HCT116 (cell line): ENCODE measurements around the gene URAD. TPM values are rescaled to one million over a fixed set of nuclear protein-coding genes. Genes with fewer than 3 reads are reported as not detected.

Source experiments
- ATAC-seq: fragments of 200-7000 bp; cut with Tn5 transposase; 2 replicates; pipeline ENCODE4 v1.9.1; 2020; ENCODE audit warnings: mild to moderate bottlenecking, moderate library complexity
- BruUV-seq: library from RNA; stranded (reverse); fragments of 400-500 nt; replicated peaks from 2 replicates; lab custom pipeline; 2021; lab: Mats Ljungman, UMichigan
- CTCF ChIA-PET: fragments of 300-600 bp; sonication (Branson Sonifier 250); formaldehyde crosslinking; loops from one replicate; lab custom pipeline; 2021; ENCODE audit warnings: antibody characterized with exemption; lab: Charles Lee
- POLR2A ChIA-PET: fragments of 300-600, 350-600 bp; sonication (Branson Sonifier 250); formaldehyde crosslinking; loops from one replicate; lab custom pipeline; 2021; ENCODE audit warnings: antibody characterized with exemption; lab: Charles Lee
- RAD21 ChIA-PET, 2 experiments: fragments of 300-600 bp; sonication (Branson Sonifier 250); formaldehyde crosslinking; loops; one replicate each; lab custom pipeline; 2023; ENCODE audit warnings: low total read pairs in 2 of 2; ENCODE audit not compliant: uncharacterized antibody in 2 of 2, unreplicated experiment in 2 of 2, low non-redundant PET in 1 of 2; lab: Charles Lee
- DNase-seq: peaks from one replicate; pipeline ENCODE4 v3.0.0-alpha.2; 2010; ENCODE audit warnings: low read depth, low spot score
- H2AFZ ChIP-seq: fragments of 200-600 bp; shearing (Covaris generic), sonication (generic); 2 replicates; pipeline ENCODE4 v1.6.1; 2017; ENCODE audit warnings: low read depth, mixed run types, mixed read lengths, antibody characterized with exemption, low read length; ENCODE audit not compliant: poor library complexity, severe bottlenecking
- H3K27ac ChIP-seq: 2 replicates; pipeline ENCODE4 v1.5.1; 2012; ENCODE audit warnings: low read depth, low read length
- H3K27me3 ChIP-seq: fragments of 200-600 bp; sonication (generic); 2 replicates; pipeline ENCODE4 v1.6.1; 2016; ENCODE audit warnings: mixed run types, low read length, mixed read lengths; ENCODE audit not compliant: insufficient read depth
- H3K36me3 ChIP-seq, 2 experiments: fragments of 200-500 bp in 1 of 2; fragments of 200-600 bp in 1 of 2; sonication (Bioruptor generic) in 1 of 2; sonication (generic) in 1 of 2; 2 replicates each; pipeline versions ENCODE4 v1.5.1 to v1.6.1; 2014 to 2016; ENCODE audit warnings: low read length in 2 of 2, inconsistent platforms in 1 of 2, mixed read lengths in 1 of 2, mixed run types in 1 of 2; ENCODE audit not compliant: insufficient read depth in 2 of 2, control insufficient read depth in 1 of 2
- H3K4me1 ChIP-seq, 2 experiments: fragments of 200-600 bp in 1 of 2; sonication (generic) in 1 of 2; 2 replicates each; pipeline versions ENCODE4 v1.5.1 to v1.6.1; 2012 to 2017; ENCODE audit warnings: low read length in 2 of 2, inconsistent platforms in 1 of 2, mild to moderate bottlenecking in 1 of 2, mixed read lengths in 1 of 2, mixed run types in 1 of 2, moderate library complexity in 1 of 2; ENCODE audit not compliant: insufficient read depth in 2 of 2, control insufficient read depth in 1 of 2
- H3K4me2 ChIP-seq: fragments of 200-600 bp; sonication (generic); 2 replicates; pipeline ENCODE4 v1.6.1; 2017; ENCODE audit warnings: mixed run types, low read length, mixed read lengths
- H3K4me3 ChIP-seq, 2 experiments: fragments of 200-600 bp in 1 of 2; sonication (generic) in 1 of 2; replicated peaks in 1 of 2; 2 replicates each; pipeline ENCODE4 v1.5.1; 2011 to 2016; ENCODE audit warnings: low read length in 2 of 2, control low read depth in 1 of 2, low read depth in 1 of 2, mild to moderate bottlenecking in 1 of 2, mixed read lengths in 1 of 2, mixed run types in 1 of 2
- H3K79me2 ChIP-seq: fragments of 200-600 bp; sonication (generic); 2 replicates; pipeline ENCODE4 v1.6.1; 2017; ENCODE audit warnings: mild to moderate bottlenecking, mixed run types, low read length, moderate library complexity, mixed read lengths; ENCODE audit not compliant: insufficient read depth
- H3K9ac ChIP-seq: fragments of 200-600 bp; sonication (generic); 2 replicates; pipeline ENCODE4 v1.6.1; 2016; ENCODE audit warnings: low read length, mixed read lengths
- H3K9me2 ChIP-seq: fragments of 200-600 bp; sonication (generic), shearing (Covaris generic); 2 replicates; pipeline ENCODE4 v1.6.1; 2017; ENCODE audit warnings: mixed run types, mild to moderate bottlenecking, moderate library complexity; ENCODE audit not compliant: insufficient read depth
- H3K9me3 ChIP-seq, 2 experiments: fragments of 200-500 bp in 1 of 2; fragments of 200-600 bp in 1 of 2; sonication (Bioruptor generic) in 1 of 2; sonication (generic) in 1 of 2; 2 replicates each; pipeline ENCODE4 v1.6.1; 2014 to 2017; ENCODE audit warnings: low read length in 2 of 2, mixed read lengths in 2 of 2, inconsistent platforms in 1 of 2, low read depth in 1 of 2, mild to moderate bottlenecking in 1 of 2, mixed run types in 1 of 2, moderate library complexity in 1 of 2; ENCODE audit not compliant: control insufficient read depth in 1 of 2, insufficient read depth in 1 of 2
- H4K20me1 ChIP-seq: fragments of 200-600 bp; sonication (generic), shearing (Covaris generic); 2 replicates; pipeline ENCODE4 v1.6.1; 2017; ENCODE audit warnings: mixed run types, mild to moderate bottlenecking, moderate library complexity; ENCODE audit not compliant: insufficient read depth
- CEBPB ChIP-seq: IDR thresholded peaks from 2 replicates; pipeline ENCODE4 v1.6.1; 2012; ENCODE audit warnings: low read depth
- EGR1 ChIP-seq: IDR thresholded peaks from 2 replicates; pipeline ENCODE4 v1.6.1; 2012; ENCODE audit warnings: low read depth
- ELF1 ChIP-seq: IDR thresholded peaks from 2 replicates; pipeline ENCODE4 v1.6.1; 2012; ENCODE audit warnings: low read depth, borderline replicate concordance
- EZH2 ChIP-seq: fragments of 200-600 bp; sonication (generic); IDR thresholded peaks from 2 replicates; pipeline ENCODE4 v1.6.1; 2017; ENCODE audit warnings: antibody characterized with exemption, mixed run types
- EZH2phosphoT487 ChIP-seq: fragments of 200-600 bp; IDR thresholded peaks from 2 replicates; pipeline ENCODE4 v1.6.1; 2018; ENCODE audit warnings: antibody characterized with exemption, borderline replicate concordance
- FOSL1 ChIP-seq: IDR thresholded peaks from 2 replicates; pipeline ENCODE4 v1.6.1; 2012; ENCODE audit warnings: low read depth
- POLR2A ChIP-seq: IDR thresholded peaks from 2 replicates; pipeline ENCODE4 v1.7.0; 2011; ENCODE audit warnings: borderline replicate concordance; ENCODE audit not compliant: insufficient read depth, insufficient read length; ENCODE audit errors: extremely low read depth
- POLR2AphosphoS5 ChIP-seq: IDR thresholded peaks from 2 replicates; pipeline ENCODE4 v1.6.1; 2011; ENCODE audit warnings: mild to moderate bottlenecking, low read depth, low read length, moderate library complexity
- SIN3A ChIP-seq: IDR thresholded peaks from 2 replicates; pipeline ENCODE4 v1.6.1; 2012; ENCODE audit warnings: low read depth
- SP1 ChIP-seq: IDR thresholded peaks from 2 replicates; pipeline ENCODE4 v1.6.1; 2012; ENCODE audit warnings: low read depth
- SRF ChIP-seq: IDR thresholded peaks from 2 replicates; pipeline ENCODE4 v1.6.1; 2012; ENCODE audit warnings: low read depth
- TCF7L2 ChIP-seq: IDR thresholded peaks from 2 replicates; pipeline ENCODE4 v1.7.0; 2011; ENCODE audit warnings: borderline replicate concordance, inconsistent platforms; ENCODE audit not compliant: insufficient read depth, insufficient read length; ENCODE audit errors: extremely low read depth
- YY1 ChIP-seq: IDR thresholded peaks from 2 replicates; pipeline ENCODE4 v1.6.1; 2011; ENCODE audit warnings: low read length, low read depth, moderate library complexity, mild to moderate bottlenecking; ENCODE audit not compliant: insufficient replicate concordance; ENCODE audit errors: extremely low read depth
- ZFX ChIP-seq: fragments of 450-650 bp; IDR thresholded peaks from 2 replicates; pipeline ENCODE4 v1.6.1; 2017
- ZNF274 ChIP-seq: fragments of 200-500 bp; sonication (Bioruptor generic); IDR thresholded peaks from 2 replicates; pipeline ENCODE4 v1.6.1; 2014; ENCODE audit warnings: mild to moderate bottlenecking, low read depth, low read length, inconsistent platforms
- intact Hi-C: fragments of 100-400 bp; cut with micrococcal nuclease; formaldehyde crosslinking; loops from 2 replicates; pipeline ENCODE4 v1.10.0; 2022
- total RNA-seq: library from RNA; stranded (reverse); gene quantifications from one replicate; pipeline ENCODE4 v1.2.1, GENCODE V29; 2021; ENCODE audit not compliant: unreplicated experiment
- TF ChIP-seq, protein P1 (sequence below): IDR thresholded peaks from 2 replicates; pipeline ENCODE4 v1.6.1; 2012
- TF ChIP-seq, protein P2 (sequence below), 3 experiments: fragments of 200-600 bp in 1 of 3; sonication (generic) in 1 of 3; IDR thresholded peaks in 2 of 3; conservative IDR thresholded peaks in 1 of 3; 2 replicates each; pipeline ENCODE4 v1.5.1; 2012 to 2017; ENCODE audit warnings: low read depth in 2 of 3, low read length in 2 of 3, antibody characterized with exemption in 1 of 3, borderline replicate concordance in 1 of 3, control low read depth in 1 of 3, mild to moderate bottlenecking in 1 of 3, mixed read lengths in 1 of 3, mixed run types in 1 of 3, moderate library complexity in 1 of 3; ENCODE audit not compliant: insufficient read depth in 1 of 3

The URAD gene
- total RNA-seq, 1 experiment from 2014 or later, result not detected

GRCh38 chr13:27977476-27978300 lies 10.8 kb downstream of the URAD start:
- Histone ChIP-seq H2AFZ (no peak overlapping the region), H3K9me2 (no peaks in the 10 kb centered on the region), H3K4me1 (no peaks in the 10 kb centered on the region), H3K9me3 (no peaks in the 10 kb centered on the region), H3K4me2 (no peak overlapping the region), H3K27me3 (no peaks in the 10 kb centered on the region), H3K36me3 (no peaks in the 10 kb centered on the region), H3K27ac (no peak overlapping the region), H3K79me2 (no peaks in the 10 kb centered on the region), H3K4me3 (no peak overlapping the region), H4K20me1 (no peaks in the 10 kb centered on the region), H3K9ac (no peak overlapping the region)
- no peak for DNase-seq
- TF ChIP-seq TCF7L2 (no peak), ELF1 (no peak), CEBPB (no peak), POLR2A (no peak), POLR2AphosphoS5 (no peak), YY1 (no peak), SP1 (no peak), ZFX (no peak), ZNF274 (no peak), FOSL1 (no peak), SIN3A (no peak), EZH2 (no peak), SRF (no peak), EGR1 (no peak), EZH2phosphoT487 (no peak)
- TF ChIP-seq, protein P1, sequence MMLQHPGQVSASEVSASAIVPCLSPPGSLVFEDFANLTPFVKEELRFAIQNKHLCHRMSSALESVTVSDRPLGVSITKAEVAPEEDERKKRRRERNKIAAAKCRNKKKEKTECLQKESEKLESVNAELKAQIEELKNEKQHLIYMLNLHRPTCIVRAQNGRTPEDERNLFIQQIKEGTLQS, result no peak
- TF ChIP-seq, protein P2, sequence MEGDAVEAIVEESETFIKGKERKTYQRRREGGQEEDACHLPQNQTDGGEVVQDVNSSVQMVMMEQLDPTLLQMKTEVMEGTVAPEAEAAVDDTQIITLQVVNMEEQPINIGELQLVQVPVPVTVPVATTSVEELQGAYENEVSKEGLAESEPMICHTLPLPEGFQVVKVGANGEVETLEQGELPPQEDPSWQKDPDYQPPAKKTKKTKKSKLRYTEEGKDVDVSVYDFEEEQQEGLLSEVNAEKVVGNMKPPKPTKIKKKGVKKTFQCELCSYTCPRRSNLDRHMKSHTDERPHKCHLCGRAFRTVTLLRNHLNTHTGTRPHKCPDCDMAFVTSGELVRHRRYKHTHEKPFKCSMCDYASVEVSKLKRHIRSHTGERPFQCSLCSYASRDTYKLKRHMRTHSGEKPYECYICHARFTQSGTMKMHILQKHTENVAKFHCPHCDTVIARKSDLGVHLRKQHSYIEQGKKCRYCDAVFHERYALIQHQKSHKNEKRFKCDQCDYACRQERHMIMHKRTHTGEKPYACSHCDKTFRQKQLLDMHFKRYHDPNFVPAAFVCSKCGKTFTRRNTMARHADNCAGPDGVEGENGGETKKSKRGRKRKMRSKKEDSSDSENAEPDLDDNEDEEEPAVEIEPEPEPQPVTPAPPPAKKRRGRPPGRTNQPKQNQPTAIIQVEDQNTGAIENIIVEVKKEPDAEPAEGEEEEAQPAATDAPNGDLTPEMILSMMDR (IDR thresholded peaks at IDR 0.05 in 2 of 3, conservative IDR thresholded peaks at IDR 0.05 in 1 of 3; ENCODE audit: borderline replicate concordance in 1 of 3, insufficient read depth in 1 of 3, low read depth in 2 of 3, low read length in 2 of 3), result no peak
- CTCF ChIA-PET, result interaction anchor here (0.9 to 1.3 kb wide), 2 partner anchors 151 to 1031 kb away, joined by 3 to 4 read pairs; no protein-coding TSS in a partner anchor
- RAD21 ChIA-PET, result no interaction called here
- ATAC-seq, result no peak; the same call in 1 of the 2 replicates
- intact Hi-C loops, result no loop called here
- no TSS peak for BruUV-seq
- POLR2A ChIA-PET, result no interaction called here
